HG03378 (cell line): ENCODE data around the gene CKAP5.

ENCODE experiments used
- ATAC-seq: cut with Tn5 transposase; IDR thresholded peaks from one replicate; pipeline ENCODE4 v1.9.1; 2021; ENCODE audit warnings: mild to moderate bottlenecking, moderate library complexity; ENCODE audit not compliant: unreplicated experiment

CKAP5 gene

GRCh38 chr11:46845740-46846509, at the start of gene CKAP5:
Gene CKAP5 (minus strand): TSS chr11:46846280. CDS start chr11:46821231, 25,049 bp downstream.
- peak; percentile 92 for ATAC-seq

- ATAC-seq, result no peak
These were observed 49.7 kb upstream of the CKAP5 start for GRCh38 chr11:46895821-46896220.

- no peak for ATAC-seq
These were observed 48.9 kb upstream of the CKAP5 start for GRCh38 chr11:46894961-46895360.

GRCh38 chr11:46894506-46894905, 48.4 kb upstream of the CKAP5 start:
- no peak for ATAC-seq

- no peak for ATAC-seq
These were observed 46.8 kb upstream of the CKAP5 start for GRCh38 chr11:46892838-46893237.

- no peak for ATAC-seq
These were observed 46.0 kb upstream of the CKAP5 start for GRCh38 chr11:46892109-46892508.

GRCh38 chr11:46890665-46891064, 44.6 kb upstream of the CKAP5 start:
- no peak for ATAC-seq

- ATAC-seq, result no peak
These were observed 43.8 kb upstream of the CKAP5 start for GRCh38 chr11:46889689-46890475.

- no peak for ATAC-seq
These were observed 43.2 kb upstream of the CKAP5 start for GRCh38 chr11:46889251-46889650.

GRCh38 chr11:46888636-46889035, 42.6 kb upstream of the CKAP5 start:
- ATAC-seq, result no peak

- no peak for ATAC-seq
These were observed 40.1 kb upstream of the CKAP5 start for GRCh38 chr11:46886211-46886610.

- no peak for ATAC-seq
These were observed 33.0 kb upstream of the CKAP5 start for GRCh38 chr11:46879056-46879585.

GRCh38 chr11:46877580-46877979, 31.5 kb upstream of the CKAP5 start:
- ATAC-seq, result no peak

GRCh38 chr11:46876471-46876870, 30.4 kb upstream of the CKAP5 start:
- ATAC-seq, result no peak

GRCh38 chr11:46874586-46874985, 28.5 kb upstream of the CKAP5 start:
- ATAC-seq, result no peak

- ATAC-seq, result no peak
These were observed 22.8 kb upstream of the CKAP5 start for GRCh38 chr11:46868912-46869311.

- no peak for ATAC-seq
These were observed 19.3 kb upstream of the CKAP5 start for GRCh38 chr11:46865340-46865739.

GRCh38 chr11:46860218-46860617, 14.1 kb upstream of the CKAP5 start:
- no peak for ATAC-seq

- no peak for ATAC-seq
These were observed 13.0 kb upstream of the CKAP5 start for GRCh38 chr11:46858920-46859546.

- no peak for ATAC-seq
These were observed 11.6 kb upstream of the CKAP5 start for GRCh38 chr11:46857666-46858065.

- ATAC-seq, result no peak
These were observed 10.7 kb upstream of the CKAP5 start for GRCh38 chr11:46856605-46857343.
